Osteoblast (primary cell): ENCODE results near the gene BAZ1A. TPM values are rescaled to one million over a fixed set of nuclear protein-coding genes. Genes with fewer than 3 reads are reported as not detected.

Experiments
- DNase-seq: peaks from one replicate; pipeline ENCODE4 v3.0.0; 2011; ENCODE audit warnings: low spot score, mixed read lengths; ENCODE audit not compliant: insufficient read length; ENCODE audit errors: missing footprints
- H2AFZ ChIP-seq: 2 replicates; pipeline ENCODE4 v1.6.0; 2011; ENCODE audit warnings: mild to moderate bottlenecking, low read length
- H3K27ac ChIP-seq: 2 replicates; pipeline ENCODE4 v1.5.1; 2011; ENCODE audit warnings: mild to moderate bottlenecking, low read depth, low read length, moderate library complexity
- H3K27me3 ChIP-seq: 2 replicates; pipeline ENCODE4 v1.6.0; 2012; ENCODE audit warnings: mild to moderate bottlenecking, control low read depth, inconsistent platforms, low read length, moderate library complexity; ENCODE audit not compliant: insufficient read depth
- H3K36me3 ChIP-seq: 2 replicates; pipeline ENCODE4 v1.5.1; 2011; ENCODE audit warnings: mild to moderate bottlenecking, low read length, control low read depth, moderate library complexity; ENCODE audit not compliant: insufficient read depth
- H3K4me1 ChIP-seq: 2 replicates; pipeline ENCODE4 v1.5.1; 2011; ENCODE audit warnings: mild to moderate bottlenecking, low read length, control low read depth, moderate library complexity; ENCODE audit not compliant: insufficient read depth
- H3K4me2 ChIP-seq: 2 replicates; pipeline ENCODE4 v1.6.0; 2011; ENCODE audit warnings: mild to moderate bottlenecking, low read length; ENCODE audit not compliant: insufficient read depth
- H3K4me3 ChIP-seq: fragments of 200-600 bp; sonication (generic); 3 replicates; pipeline ENCODE4 v1.5.1; 2012; ENCODE audit warnings: mild to moderate bottlenecking, low read length, inconsistent platforms; ENCODE audit not compliant: insufficient read depth
- H3K79me2 ChIP-seq: 2 replicates; pipeline ENCODE4 v1.6.0; 2012; ENCODE audit warnings: mild to moderate bottlenecking, low read length, control low read depth, inconsistent platforms; ENCODE audit not compliant: insufficient read depth
- H3K9me3 ChIP-seq: 2 replicates; pipeline ENCODE4 v1.5.1; 2011; ENCODE audit warnings: low read depth, low read length, control low read depth
- H4K20me1 ChIP-seq: 2 replicates; pipeline ENCODE4 v1.6.0; 2012; ENCODE audit warnings: mild to moderate bottlenecking, low read length, control low read depth; ENCODE audit not compliant: insufficient read depth
- CTCF ChIP-seq: IDR thresholded peaks from 2 replicates; pipeline ENCODE4 v1.5.1; 2011; ENCODE audit warnings: mild to moderate bottlenecking, low read depth, low read length, moderate library complexity; ENCODE audit errors: extremely low read depth
- total RNA-seq: library from RNA; depleted of rRNA; stranded (reverse); fragments of >200 nt; gene quantifications from 2 replicates; pipeline ENCODE4 v1.2.3, GENCODE V29; 2012

Gene BAZ1A
- total RNA-seq, 1 donor: 23.9 TPM

GRCh38 chr14:34721129-34721528 lies 154.0 kb downstream of the BAZ1A start:
- peaks cover 4% of the 10 kb centered on the region for H3K4me1 ChIP-seq
- no peaks in the 10 kb centered on the region for H3K79me2 ChIP-seq
- DNase-seq: no peak
- H3K27ac ChIP-seq: no peak overlapping the region
- H3K4me3 ChIP-seq: no peak overlapping the region
- no peaks in the 10 kb centered on the region for H3K36me3 ChIP-seq
- no peak overlapping the region for H3K4me2 ChIP-seq
- H3K9me3 ChIP-seq: no peaks in the 10 kb centered on the region
- no peaks in the 10 kb centered on the region for H3K27me3 ChIP-seq
- H2AFZ ChIP-seq: no peak overlapping the region
- no peaks in the 10 kb centered on the region for H4K20me1 ChIP-seq
- TF ChIP-seq CTCF: no peak

- no peaks in the 10 kb centered on the region for H3K9me3 ChIP-seq
- H3K4me2 ChIP-seq: no peak overlapping the region
- no peaks in the 10 kb centered on the region for H3K36me3 ChIP-seq
- no peak overlapping the region for H3K27ac ChIP-seq
- no peak for TF ChIP-seq CTCF
- no peak overlapping the region for H2AFZ ChIP-seq
- H3K79me2 ChIP-seq: no peaks in the 10 kb centered on the region
- peak; percentile 91 for DNase-seq
- peaks cover 12% of the 10 kb centered on the region for H3K4me1 ChIP-seq
- no peaks in the 10 kb centered on the region for H3K27me3 ChIP-seq
- no peaks in the 10 kb centered on the region for H4K20me1 ChIP-seq
- H3K4me3 ChIP-seq: no peak overlapping the region
These were observed 156.3 kb downstream of the BAZ1A start for GRCh38 chr14:34718750-34719304.

GRCh38 chr14:34715127-34715863 lies 159.9 kb downstream of the BAZ1A start:
- peaks cover 12% of the 10 kb centered on the region for H3K36me3 ChIP-seq
- TF ChIP-seq CTCF: no peak
- peak overlapping the region; percentile 80 for H3K4me2 ChIP-seq
- peak overlapping the region; percentile 72 for H2AFZ ChIP-seq
- peaks cover 9% of the 10 kb centered on the region for H3K79me2 ChIP-seq
- H3K9me3 ChIP-seq: no peaks in the 10 kb centered on the region
- H4K20me1 ChIP-seq: no peaks in the 10 kb centered on the region
- peaks cover 41% of the 10 kb centered on the region for H3K4me1 ChIP-seq
- peak overlapping the region; percentile 89 for H3K27ac ChIP-seq
- H3K27me3 ChIP-seq: no peaks in the 10 kb centered on the region
- DNase-seq: peak; percentile 18
- peak overlapping the region; percentile 86 for H3K4me3 ChIP-seq

GRCh38 chr14:34714320-34715126 lies 160.6 kb downstream of the BAZ1A start, which contains the start of gene CFL2:
Gene CFL2 (minus strand): TSS chr14:34714593. CDS start chr14:34714540, 53 bp downstream.
- H3K27ac ChIP-seq: peak within 1 kb of the TSS; percentile 89
- H3K9me3 ChIP-seq: no peaks in the 10 kb centered on the region
- H3K79me2 ChIP-seq: peaks cover 14% of the 10 kb centered on the region
- DNase-seq: peak; percentile 97
- no peaks in the 10 kb centered on the region for H4K20me1 ChIP-seq
- no peaks in the 10 kb centered on the region for H3K27me3 ChIP-seq
- H3K4me2 ChIP-seq: peak within 1 kb of the TSS; percentile 93
- no peak for TF ChIP-seq CTCF
- peak within 1 kb of the TSS; percentile 72 for H2AFZ ChIP-seq
- peaks cover 16% of the 10 kb centered on the region for H3K36me3 ChIP-seq
- H3K4me1 ChIP-seq: peaks cover 47% of the 10 kb centered on the region
- H3K4me3 ChIP-seq: peak within 1 kb of the TSS; percentile 86
